ENCODE results near the gene SUZ12. TPM values are rescaled to one million over a fixed set of nuclear protein-coding genes. Genes with fewer than 3 reads are reported as not detected.
"Not testable (repeated sequence)": the region's sequence is repeated elsewhere in the genome, so short reads cannot be mapped to it uniquely, and the experiment has no call there.

Gene SUZ12
- total and polyA plus RNA-seq, 12 donors, result 5.1 to 15.5 (median 14.0) TPM

DNA sequence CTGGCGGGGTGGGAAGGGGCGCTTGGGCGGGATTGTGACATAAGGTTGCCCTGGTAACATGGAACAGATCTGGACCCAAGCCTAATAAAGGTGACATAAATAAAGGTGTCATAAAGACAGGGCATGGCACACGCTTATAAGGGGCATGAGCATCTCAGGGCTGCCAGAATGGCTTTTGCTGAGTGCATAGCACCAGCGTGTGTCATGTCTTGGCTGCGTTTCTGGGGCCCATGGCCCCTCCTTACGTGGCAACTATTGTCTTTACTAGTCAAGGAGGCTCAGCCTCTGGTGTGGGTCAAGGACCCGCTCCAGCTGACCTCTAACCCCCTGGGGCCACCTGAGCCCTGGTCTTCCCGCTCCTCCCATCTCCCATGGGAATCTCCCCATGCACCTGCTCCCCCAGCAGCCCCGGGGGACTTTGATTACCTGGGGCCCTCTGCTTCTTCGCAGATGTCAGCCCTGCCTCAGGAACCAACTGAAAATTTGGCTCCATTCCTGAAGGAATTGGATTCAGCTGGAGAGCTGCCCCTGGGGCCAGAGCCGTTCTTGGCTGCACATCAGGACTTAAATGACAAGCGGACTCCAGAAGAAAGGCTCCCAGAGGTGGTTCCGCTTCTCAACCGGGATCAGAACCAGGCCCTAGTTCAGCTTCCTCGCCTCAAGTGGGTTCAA lies 84.3 kb downstream of the SUZ12 start:
- TF ChIP-seq, protein P1, sequence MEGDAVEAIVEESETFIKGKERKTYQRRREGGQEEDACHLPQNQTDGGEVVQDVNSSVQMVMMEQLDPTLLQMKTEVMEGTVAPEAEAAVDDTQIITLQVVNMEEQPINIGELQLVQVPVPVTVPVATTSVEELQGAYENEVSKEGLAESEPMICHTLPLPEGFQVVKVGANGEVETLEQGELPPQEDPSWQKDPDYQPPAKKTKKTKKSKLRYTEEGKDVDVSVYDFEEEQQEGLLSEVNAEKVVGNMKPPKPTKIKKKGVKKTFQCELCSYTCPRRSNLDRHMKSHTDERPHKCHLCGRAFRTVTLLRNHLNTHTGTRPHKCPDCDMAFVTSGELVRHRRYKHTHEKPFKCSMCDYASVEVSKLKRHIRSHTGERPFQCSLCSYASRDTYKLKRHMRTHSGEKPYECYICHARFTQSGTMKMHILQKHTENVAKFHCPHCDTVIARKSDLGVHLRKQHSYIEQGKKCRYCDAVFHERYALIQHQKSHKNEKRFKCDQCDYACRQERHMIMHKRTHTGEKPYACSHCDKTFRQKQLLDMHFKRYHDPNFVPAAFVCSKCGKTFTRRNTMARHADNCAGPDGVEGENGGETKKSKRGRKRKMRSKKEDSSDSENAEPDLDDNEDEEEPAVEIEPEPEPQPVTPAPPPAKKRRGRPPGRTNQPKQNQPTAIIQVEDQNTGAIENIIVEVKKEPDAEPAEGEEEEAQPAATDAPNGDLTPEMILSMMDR (IDR thresholded peaks at IDR 0.05), result no peak
- DNase-seq (peak in 1 of 2 donors; percentile 22), ATAC-seq (no peak)
- 73 to 83% methylated on average over 16 of the region's 16 CpGs for WGBS, 2 donors
- H3K27me3 ChIP-seq, result no peaks in the 10 kb centered on the region
- H3K36me3 ChIP-seq, result peaks cover 0 to 55% (median 0%) of the 10 kb centered on the region in 9 donors
- no peaks in the 10 kb centered on the region for H3K9me3 ChIP-seq
- H3K27ac ChIP-seq, result no peak overlapping the region
- H3K4me1 ChIP-seq, result peaks cover 0 to 10% (median 0%) of the 10 kb centered on the region in 9 donors
- H3K4me3 ChIP-seq, result no peak overlapping the region
- intact Hi-C loops (cut with DNase I), result no loop called here

DNA sequence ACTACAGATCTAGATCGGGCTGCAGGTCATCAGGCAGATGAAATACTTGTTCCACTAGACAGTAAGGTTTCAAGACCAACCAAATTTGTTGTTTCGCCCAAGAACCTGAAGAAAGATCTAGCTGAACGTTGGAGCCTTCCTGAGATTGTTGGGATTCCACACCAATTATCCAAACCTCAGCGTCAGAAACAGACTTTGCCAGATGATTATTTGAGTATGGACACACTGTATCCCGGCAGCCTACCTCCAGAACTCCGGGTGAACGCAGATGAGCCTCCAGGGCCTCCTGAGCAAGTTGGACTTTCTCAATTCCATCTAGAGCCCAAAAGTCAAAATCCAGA lies 84.8 kb downstream of the SUZ12 start:
- Histone ChIP-seq H3K27ac (no peak overlapping the region), H3K4me3 (no peak overlapping the region), H3K4me1 (peaks cover 0 to 9% (median 0%) of the 10 kb centered on the region in 9 donors), H3K27me3 (no peaks in the 10 kb centered on the region), H3K9me3 (no peaks in the 10 kb centered on the region), H3K36me3 (peaks cover 0 to 60% (median 0%) of the 10 kb centered on the region in 9 donors)
- intact Hi-C loops (cut with DNase I), result no loop called here
- TF ChIP-seq, protein P1 (IDR thresholded peaks at IDR 0.05), result no peak
- ATAC-seq (no peak), DNase-seq (no peak)
- 84 to 90% methylated on average over 7 of the region's 7 CpGs for WGBS, 2 donors

DNA sequence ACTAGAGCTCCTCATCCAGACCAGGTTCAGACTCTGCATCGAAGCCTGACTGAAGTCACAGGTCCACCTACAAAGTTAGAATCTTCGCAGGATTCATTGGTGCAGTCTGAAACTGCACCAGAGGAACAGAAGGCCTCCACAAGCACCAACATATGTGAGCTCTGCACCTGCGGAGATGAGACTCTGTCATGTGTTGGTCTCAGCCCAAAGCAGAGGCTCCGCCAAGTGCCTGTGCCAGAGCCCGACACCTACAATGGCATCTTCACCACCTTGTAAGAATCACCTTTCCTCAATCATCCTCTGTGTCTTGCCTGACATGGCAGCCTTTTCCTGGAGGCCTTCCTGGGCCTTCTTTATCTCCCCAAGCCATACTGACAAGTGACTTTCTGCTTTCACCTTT lies 85.7 kb downstream of the SUZ12 start:
- H3K4me3 ChIP-seq; H3K27ac ChIP-seq; ATAC-seq; DNase-seq; intact Hi-C loops (cut with DNase I); H3K27me3 ChIP-seq; H3K9me3 ChIP-seq; H3K4me1 ChIP-seq: not testable (repeated sequence)
- WGBS, 2 donors, result 94 to 100% methylated on average over 4 to 5 of the region's 5 CpGs
- peaks cover 0 to 56% (median 0%) of the 10 kb centered on the region in 9 donors for H3K36me3 ChIP-seq

DNA sequence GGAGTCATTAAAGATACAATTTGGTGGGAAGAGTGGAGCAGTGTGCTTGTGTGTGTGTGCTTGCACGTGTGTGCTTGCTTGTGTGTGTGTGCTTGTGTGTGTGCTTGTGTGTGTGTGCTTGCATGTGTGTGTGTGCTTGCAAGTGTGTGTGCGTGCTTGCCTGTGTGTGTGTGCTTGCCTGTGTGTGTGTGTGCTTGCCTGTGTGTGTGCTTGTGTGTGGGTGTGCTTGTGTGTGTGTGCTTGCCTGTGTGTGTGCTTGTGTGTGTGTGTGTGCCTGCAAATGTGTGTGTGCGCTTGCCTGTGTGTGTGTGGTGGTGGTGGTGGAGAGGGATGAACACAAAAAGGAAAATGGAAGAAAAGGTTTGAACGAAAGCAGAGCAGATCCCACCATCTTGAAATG lies 90.5 kb downstream of the SUZ12 start:
- H3K4me1 ChIP-seq; H3K9me3 ChIP-seq; H3K27ac ChIP-seq; ATAC-seq; intact Hi-C loops (cut with DNase I); H3K27me3 ChIP-seq; DNase-seq; H3K4me3 ChIP-seq: not testable (repeated sequence)
- H3K36me3 ChIP-seq, result peaks cover 0 to 30% (median 0%) of the 10 kb centered on the region in 9 donors
- 95 to 97% methylated on average over 4 of the region's 4 CpGs for WGBS, 2 donors

DNA sequence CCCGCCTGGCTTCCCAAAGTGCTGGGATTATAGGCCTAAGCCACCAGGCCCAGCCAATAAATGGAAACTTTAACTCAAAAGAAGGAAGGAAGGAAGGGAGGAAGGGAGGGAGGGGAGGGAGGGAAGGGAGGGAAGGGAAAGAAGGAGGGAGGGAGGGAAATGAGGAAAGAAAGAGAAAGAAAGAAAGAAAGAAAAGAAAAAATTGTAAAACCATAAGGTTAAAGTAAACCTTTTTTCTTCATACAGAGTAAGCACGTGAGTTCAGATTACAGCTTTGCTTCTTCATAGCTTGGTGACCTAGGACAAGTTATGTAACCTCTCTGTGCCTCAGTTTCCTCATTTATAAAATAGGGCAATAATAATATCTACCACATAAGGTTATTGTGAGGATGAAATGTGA lies 96.4 kb downstream of the SUZ12 start:
- H3K36me3 ChIP-seq, result peaks cover 0 to 56% (median 17%) of the 10 kb centered on the region in 9 donors
- H3K27me3 ChIP-seq, result no peaks in the 10 kb centered on the region
- no peak overlapping the region for H3K4me3 ChIP-seq
- intact Hi-C loops (cut with DNase I), result no loop called here
- H3K4me1 ChIP-seq, result no peaks in the 10 kb centered on the region
- H3K27ac ChIP-seq, result no peak overlapping the region
- ATAC-seq, result no peak
- 97 to 100% methylated on average over 2 of the region's 2 CpGs for WGBS, 2 donors
- H3K9me3 ChIP-seq, result no peaks in the 10 kb centered on the region
- DNase-seq, result no peak
- TF ChIP-seq, protein P1 (IDR thresholded peaks at IDR 0.05), result no peak

DNA sequence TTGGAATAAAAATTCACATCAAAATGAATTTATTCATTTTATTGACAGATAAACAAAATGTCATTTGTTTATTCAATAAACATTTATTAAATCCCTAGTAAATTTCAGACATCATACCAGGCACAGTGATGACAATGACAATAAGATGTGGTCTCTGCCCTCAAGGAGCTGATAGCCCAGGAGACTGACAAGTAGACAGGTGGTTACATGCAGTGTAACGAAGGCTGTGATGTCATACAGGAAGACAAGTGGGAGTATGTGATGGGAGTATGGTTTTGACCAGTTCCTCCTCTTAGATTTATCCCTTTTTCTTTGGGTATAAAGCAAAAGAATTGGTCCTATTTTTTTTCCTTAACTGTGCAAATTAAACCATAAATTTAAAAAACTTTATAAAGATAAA lies 97.0 kb downstream of the SUZ12 start:
- ATAC-seq; H3K4me1 ChIP-seq; H3K27me3 ChIP-seq; DNase-seq; H3K4me3 ChIP-seq; H3K9me3 ChIP-seq; H3K27ac ChIP-seq; intact Hi-C loops (cut with DNase I): not testable (repeated sequence)
- peaks cover 0 to 61% (median 22%) of the 10 kb centered on the region in 9 donors for H3K36me3 ChIP-seq
- 80 to 83% methylated on average over 1 of the region's 1 CpG for WGBS, 2 donors

DNA sequence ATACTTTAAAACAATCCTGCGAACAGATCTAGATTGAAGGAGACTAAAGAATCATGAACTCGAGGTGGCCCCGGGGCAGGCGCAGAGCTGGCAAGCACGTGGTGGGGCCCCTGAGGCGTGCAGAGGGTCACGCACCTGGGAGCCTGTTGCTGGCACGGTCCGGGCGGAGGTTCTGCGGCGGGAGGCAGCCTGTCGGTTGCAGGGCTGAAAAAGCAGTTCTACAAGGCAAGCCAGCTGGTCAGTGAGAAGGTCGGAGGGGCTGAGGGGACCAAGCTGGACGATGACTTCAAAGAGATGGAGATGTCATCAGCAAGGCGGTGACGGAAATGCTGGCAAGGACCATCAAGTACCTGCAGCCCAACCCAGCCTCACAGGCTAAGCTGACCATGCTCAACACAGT lies 103.4 kb downstream of the SUZ12 start:
- H3K27me3 ChIP-seq; H3K27ac ChIP-seq; H3K4me1 ChIP-seq; intact Hi-C loops (cut with DNase I); ATAC-seq; H3K4me3 ChIP-seq; DNase-seq; H3K9me3 ChIP-seq: not testable (repeated sequence)
- 93 to 95% methylated on average over 17 of the region's 17 CpGs for WGBS, 2 donors
- H3K36me3 ChIP-seq, result peaks cover 0 to 59% (median 29%) of the 10 kb centered on the region in 9 donors

DNA sequence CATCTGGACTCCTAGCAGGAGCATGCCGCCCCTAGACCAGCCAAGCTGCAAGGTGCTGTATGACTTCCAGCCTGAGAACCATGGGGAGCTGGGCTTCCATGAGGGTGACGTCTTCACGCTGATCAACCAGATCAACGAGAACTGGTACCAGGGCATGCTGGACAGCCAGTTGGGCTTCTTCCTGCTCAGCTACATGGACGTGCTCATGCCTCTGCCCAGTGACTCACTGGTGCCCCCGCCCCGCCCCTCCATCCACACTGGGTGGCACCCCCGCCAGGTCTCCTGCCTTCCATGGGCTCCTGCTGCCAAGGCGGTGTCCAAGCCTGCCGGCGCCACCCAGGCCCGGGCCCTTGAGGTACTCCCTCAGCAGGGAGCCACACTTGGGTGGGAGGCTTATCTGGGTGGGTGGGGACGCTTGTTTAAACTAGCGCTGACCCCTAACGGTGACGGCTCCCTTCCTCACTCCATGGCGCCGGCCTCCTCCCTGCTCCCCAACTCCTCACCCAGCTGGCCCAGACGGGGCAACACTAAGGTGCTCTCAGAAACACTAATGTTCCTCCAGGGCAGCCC lies 104.6 kb downstream of the SUZ12 start:
- H3K27me3 ChIP-seq; DNase-seq; H3K4me3 ChIP-seq; H3K9me3 ChIP-seq; H3K27ac ChIP-seq; H3K4me1 ChIP-seq; intact Hi-C loops (cut with DNase I): not testable (repeated sequence)
- H3K36me3 ChIP-seq, result peaks cover 0 to 51% (median 21%) of the 10 kb centered on the region in 9 donors
- peak in 1 of 8 donors; percentile 41 for ATAC-seq
- 97 to 98% methylated on average over 18 to 19 of the region's 19 CpGs for WGBS, 2 donors
